ENCODE results near the gene IFFO2. TPM values are rescaled to one million over a fixed set of nuclear protein-coding genes. Genes with fewer than 3 reads are reported as not detected.
A peak's percentile ranks its signal among the peaks of the same experiment; 100 is the strongest.

Gene IFFO2
- total RNA-seq, 1 donor from 2014 or later, result 39.6 TPM

GRCh38 chr1:18875107-18875795 lies 81.2 kb downstream of the IFFO2 start:
- Histone ChIP-seq H3K27ac (ENCODE audit: low read depth, low read length) (no peak overlapping the region), H3K9me3 (ENCODE audit: insufficient read depth, low read depth, low read length) (no peaks in the 10 kb centered on the region), H3K27me3 (ENCODE audit: insufficient read depth, low read length) (no peaks in the 10 kb centered on the region), H3K36me3 (ENCODE audit: insufficient read depth, low read length) (no peaks in the 10 kb centered on the region), H2AFZ (ENCODE audit: low read depth, low read length) (no peak overlapping the region), H3K4me2 (ENCODE audit: low read length) (no peak overlapping the region), H3K4me1 (ENCODE audit: insufficient read depth, low read length) (no peaks in the 10 kb centered on the region), H3K4me3 (ENCODE audit: insufficient read depth, low read depth, low read length) (no peak overlapping the region), H4K20me1 (ENCODE audit: insufficient read depth, low read length) (peaks cover 3% of the 10 kb centered on the region), H3K79me2 (ENCODE audit: insufficient read depth, low read length) (no peaks in the 10 kb centered on the region), H3K9ac (ENCODE audit: low read length) (no peak overlapping the region)
- FAIRE-seq (no peak), DNase-seq (ENCODE audit: low read depth) (peak; percentile 58)
- Mint-ChIP-seq H3K4me1 (ENCODE audit: low read depth, unreplicated experiment) (no peaks in the 10 kb centered on the region), H3K27me3 (ENCODE audit: low read depth, unreplicated experiment) (no peaks in the 10 kb centered on the region), H3K36me3 (ENCODE audit: low read depth, unreplicated experiment) (peaks cover 5% of the 10 kb centered on the region), H3K4me3 (ENCODE audit: unreplicated experiment) (no peak overlapping the region), H3K27ac (ENCODE audit: unreplicated experiment) (no peak overlapping the region), H3K9me3 (ENCODE audit: unreplicated experiment) (no peaks in the 10 kb centered on the region)
- TF ChIP-seq CTCF (IDR thresholded peaks at IDR 0.05; ENCODE audit: insufficient read depth, low read depth, low read length) (peak; percentile 74), EZH2 (IDR thresholded peaks at IDR 0.05; ENCODE audit: insufficient read depth, low read length) (no peak)

DNA sequence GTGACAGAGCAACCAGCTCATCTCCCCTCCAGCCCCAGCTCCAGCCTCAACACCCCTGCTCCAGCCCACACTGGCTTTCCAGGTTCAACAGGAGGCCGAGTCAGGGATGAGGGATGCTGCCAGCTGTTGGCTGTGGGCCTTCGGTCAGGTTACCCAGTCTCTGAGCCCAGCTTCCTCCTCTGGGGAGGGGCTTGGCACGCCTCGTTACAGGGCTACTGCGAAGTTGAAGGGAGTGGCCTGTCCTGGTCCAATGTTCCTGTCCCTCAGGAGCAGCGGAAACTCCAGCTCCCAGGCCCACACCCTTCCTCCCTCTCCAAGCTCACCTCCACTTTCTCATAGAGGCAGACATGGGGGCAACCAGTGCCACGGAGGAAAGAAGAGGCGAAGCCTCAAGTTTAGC lies 81.9 kb downstream of the IFFO2 start:
- H3K27me3 ChIP-seq (ENCODE audit: insufficient read depth, low read length), result no peaks in the 10 kb centered on the region
- peaks cover 5% of the 10 kb centered on the region for H3K36me3 Mint-ChIP-seq (ENCODE audit: low read depth, unreplicated experiment)
- no peaks in the 10 kb centered on the region for H3K36me3 ChIP-seq (ENCODE audit: insufficient read depth, low read length)
- no peaks in the 10 kb centered on the region for H3K79me2 ChIP-seq (ENCODE audit: insufficient read depth, low read length)
- no peaks in the 10 kb centered on the region for H3K9me3 ChIP-seq (ENCODE audit: insufficient read depth, low read depth, low read length)
- no peak overlapping the region for H2AFZ ChIP-seq (ENCODE audit: low read depth, low read length)
- no peak for DNase-seq (ENCODE audit: low read depth)
- no peak overlapping the region for H3K9ac ChIP-seq (ENCODE audit: low read length)
- no peak overlapping the region for H3K4me3 Mint-ChIP-seq (ENCODE audit: unreplicated experiment)
- no peaks in the 10 kb centered on the region for H3K4me1 ChIP-seq (ENCODE audit: insufficient read depth, low read length)
- H4K20me1 ChIP-seq (ENCODE audit: insufficient read depth, low read length), result peaks cover 3% of the 10 kb centered on the region
- no peaks in the 10 kb centered on the region for H3K4me1 Mint-ChIP-seq (ENCODE audit: low read depth, unreplicated experiment)
- H3K4me2 ChIP-seq (ENCODE audit: low read length), result no peak overlapping the region
- no peak overlapping the region for H3K27ac Mint-ChIP-seq (ENCODE audit: unreplicated experiment)
- H3K9me3 Mint-ChIP-seq (ENCODE audit: unreplicated experiment), result no peaks in the 10 kb centered on the region
- no peaks in the 10 kb centered on the region for H3K27me3 Mint-ChIP-seq (ENCODE audit: low read depth, unreplicated experiment)
- no peak for TF ChIP-seq CTCF (IDR thresholded peaks at IDR 0.05; ENCODE audit: insufficient read depth, low read depth, low read length)
- TF ChIP-seq EZH2 (IDR thresholded peaks at IDR 0.05; ENCODE audit: insufficient read depth, low read length), result no peak
- no peak for FAIRE-seq
- H3K4me3 ChIP-seq (ENCODE audit: insufficient read depth, low read depth, low read length), result no peak overlapping the region
- no peak overlapping the region for H3K27ac ChIP-seq (ENCODE audit: low read depth, low read length)

DNA sequence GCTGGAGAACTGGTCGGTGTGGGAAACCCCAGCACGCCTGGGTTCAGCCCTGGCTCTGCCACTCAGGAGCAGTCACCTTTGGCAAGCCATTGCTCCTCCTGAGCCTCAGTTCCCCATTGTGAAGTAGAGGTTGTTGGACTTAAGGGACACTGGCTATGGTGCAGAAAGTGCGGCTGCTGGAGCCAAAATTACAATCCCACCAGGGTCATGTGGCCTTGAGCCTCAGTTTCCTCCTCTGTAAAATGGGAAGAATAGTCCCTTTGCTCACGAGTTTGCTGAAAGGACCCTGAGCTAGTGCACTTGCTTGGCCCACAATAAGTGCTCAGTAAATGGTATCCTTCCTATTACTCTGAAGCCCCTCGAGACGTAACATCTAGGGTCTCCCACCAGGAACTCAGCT lies 82.4 kb downstream of the IFFO2 start:
- Histone ChIP-seq H3K79me2 (ENCODE audit: insufficient read depth, low read length) (no peaks in the 10 kb centered on the region), H3K27ac (ENCODE audit: low read depth, low read length) (no peak overlapping the region), H3K36me3 (ENCODE audit: insufficient read depth, low read length) (no peaks in the 10 kb centered on the region), H4K20me1 (ENCODE audit: insufficient read depth, low read length) (peaks cover 3% of the 10 kb centered on the region), H3K27me3 (ENCODE audit: insufficient read depth, low read length) (no peaks in the 10 kb centered on the region), H3K4me3 (ENCODE audit: insufficient read depth, low read depth, low read length) (no peak overlapping the region), H3K9ac (ENCODE audit: low read length) (no peak overlapping the region), H3K9me3 (ENCODE audit: insufficient read depth, low read depth, low read length) (no peaks in the 10 kb centered on the region), H3K4me1 (ENCODE audit: insufficient read depth, low read length) (no peaks in the 10 kb centered on the region), H3K4me2 (ENCODE audit: low read length) (no peak overlapping the region), H2AFZ (ENCODE audit: low read depth, low read length) (no peak overlapping the region)
- Mint-ChIP-seq H3K4me1 (ENCODE audit: low read depth, unreplicated experiment) (no peaks in the 10 kb centered on the region), H3K4me3 (ENCODE audit: unreplicated experiment) (no peak overlapping the region), H3K36me3 (ENCODE audit: low read depth, unreplicated experiment) (peaks cover 5% of the 10 kb centered on the region), H3K27me3 (ENCODE audit: low read depth, unreplicated experiment) (no peaks in the 10 kb centered on the region), H3K9me3 (ENCODE audit: unreplicated experiment) (no peaks in the 10 kb centered on the region), H3K27ac (ENCODE audit: unreplicated experiment) (no peak overlapping the region)
- no peak for FAIRE-seq
- no peak for DNase-seq (ENCODE audit: low read depth)
- TF ChIP-seq CTCF (IDR thresholded peaks at IDR 0.05; ENCODE audit: insufficient read depth, low read depth, low read length) (no peak), EZH2 (IDR thresholded peaks at IDR 0.05; ENCODE audit: insufficient read depth, low read length) (no peak)

Data from astrocyte (in vitro differentiated cells and primary cell).